HL-60 (cell line): ENCODE data around the gene CYP2C8.

Experiments used
- GABPA ChIP-seq: IDR thresholded peaks from 2 replicates; pipeline ENCODE4 v1.6.1; 2012; ENCODE audit warnings: low read depth
- POLR2AphosphoS5 ChIP-seq: IDR thresholded peaks from 2 replicates; pipeline ENCODE4 v1.6.1; 2012; ENCODE audit warnings: low read depth
- SPI1 ChIP-seq: IDR thresholded peaks from 2 replicates; pipeline ENCODE4 v1.6.1; 2012; ENCODE audit warnings: low read depth, mild to moderate bottlenecking, borderline replicate concordance
- TF ChIP-seq, protein P1 (sequence below): IDR thresholded peaks from one replicate; pipeline ENCODE4 v1.5.1; 2011; ENCODE audit warnings: low read length, control low read depth, inconsistent platforms; ENCODE audit not compliant: insufficient read depth
- TF ChIP-seq, protein P2 (sequence below): IDR thresholded peaks from 2 replicates; pipeline ENCODE4 v1.6.1; 2012; ENCODE audit warnings: low read depth; ENCODE audit not compliant: insufficient replicate concordance

GRCh38 chr10:95116869-95117269, 47.6 kb upstream of the CYP2C8 start:
- TF ChIP-seq, protein P1, sequence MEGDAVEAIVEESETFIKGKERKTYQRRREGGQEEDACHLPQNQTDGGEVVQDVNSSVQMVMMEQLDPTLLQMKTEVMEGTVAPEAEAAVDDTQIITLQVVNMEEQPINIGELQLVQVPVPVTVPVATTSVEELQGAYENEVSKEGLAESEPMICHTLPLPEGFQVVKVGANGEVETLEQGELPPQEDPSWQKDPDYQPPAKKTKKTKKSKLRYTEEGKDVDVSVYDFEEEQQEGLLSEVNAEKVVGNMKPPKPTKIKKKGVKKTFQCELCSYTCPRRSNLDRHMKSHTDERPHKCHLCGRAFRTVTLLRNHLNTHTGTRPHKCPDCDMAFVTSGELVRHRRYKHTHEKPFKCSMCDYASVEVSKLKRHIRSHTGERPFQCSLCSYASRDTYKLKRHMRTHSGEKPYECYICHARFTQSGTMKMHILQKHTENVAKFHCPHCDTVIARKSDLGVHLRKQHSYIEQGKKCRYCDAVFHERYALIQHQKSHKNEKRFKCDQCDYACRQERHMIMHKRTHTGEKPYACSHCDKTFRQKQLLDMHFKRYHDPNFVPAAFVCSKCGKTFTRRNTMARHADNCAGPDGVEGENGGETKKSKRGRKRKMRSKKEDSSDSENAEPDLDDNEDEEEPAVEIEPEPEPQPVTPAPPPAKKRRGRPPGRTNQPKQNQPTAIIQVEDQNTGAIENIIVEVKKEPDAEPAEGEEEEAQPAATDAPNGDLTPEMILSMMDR = no peak
- no peak for TF ChIP-seq POLR2AphosphoS5
- TF ChIP-seq, protein P2, sequence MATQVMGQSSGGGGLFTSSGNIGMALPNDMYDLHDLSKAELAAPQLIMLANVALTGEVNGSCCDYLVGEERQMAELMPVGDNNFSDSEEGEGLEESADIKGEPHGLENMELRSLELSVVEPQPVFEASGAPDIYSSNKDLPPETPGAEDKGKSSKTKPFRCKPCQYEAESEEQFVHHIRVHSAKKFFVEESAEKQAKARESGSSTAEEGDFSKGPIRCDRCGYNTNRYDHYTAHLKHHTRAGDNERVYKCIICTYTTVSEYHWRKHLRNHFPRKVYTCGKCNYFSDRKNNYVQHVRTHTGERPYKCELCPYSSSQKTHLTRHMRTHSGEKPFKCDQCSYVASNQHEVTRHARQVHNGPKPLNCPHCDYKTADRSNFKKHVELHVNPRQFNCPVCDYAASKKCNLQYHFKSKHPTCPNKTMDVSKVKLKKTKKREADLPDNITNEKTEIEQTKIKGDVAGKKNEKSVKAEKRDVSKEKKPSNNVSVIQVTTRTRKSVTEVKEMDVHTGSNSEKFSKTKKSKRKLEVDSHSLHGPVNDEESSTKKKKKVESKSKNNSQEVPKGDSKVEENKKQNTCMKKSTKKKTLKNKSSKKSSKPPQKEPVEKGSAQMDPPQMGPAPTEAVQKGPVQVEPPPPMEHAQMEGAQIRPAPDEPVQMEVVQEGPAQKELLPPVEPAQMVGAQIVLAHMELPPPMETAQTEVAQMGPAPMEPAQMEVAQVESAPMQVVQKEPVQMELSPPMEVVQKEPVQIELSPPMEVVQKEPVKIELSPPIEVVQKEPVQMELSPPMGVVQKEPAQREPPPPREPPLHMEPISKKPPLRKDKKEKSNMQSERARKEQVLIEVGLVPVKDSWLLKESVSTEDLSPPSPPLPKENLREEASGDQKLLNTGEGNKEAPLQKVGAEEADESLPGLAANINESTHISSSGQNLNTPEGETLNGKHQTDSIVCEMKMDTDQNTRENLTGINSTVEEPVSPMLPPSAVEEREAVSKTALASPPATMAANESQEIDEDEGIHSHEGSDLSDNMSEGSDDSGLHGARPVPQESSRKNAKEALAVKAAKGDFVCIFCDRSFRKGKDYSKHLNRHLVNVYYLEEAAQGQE = no peak
- TF ChIP-seq GABPA = no peak
- TF ChIP-seq SPI1 = no peak
